Colonic mucosa (tissue), 4 donors: ENCODE results near the gene C17orf67. TPM values are rescaled to one million over a fixed set of nuclear protein-coding genes. Genes with fewer than 3 reads are reported as not detected.

Source experiments
- DNase-seq: peaks from one replicate; pipeline ENCODE4 v3.0.0-alpha.2; 2020
- H3K27ac ChIP-seq: fragments of 200-600 bp; one replicate; pipeline ENCODE4 v1.8.0; 2021
- H3K27me3 ChIP-seq: fragments of 200-600 bp; one replicate; pipeline ENCODE4 v1.8.0; 2021
- H3K36me3 ChIP-seq: fragments of 200-600 bp; one replicate; pipeline ENCODE4 v1.8.0; 2021
- H3K4me1 ChIP-seq: fragments of 200-600 bp; one replicate; pipeline ENCODE4 v1.8.0; 2021; ENCODE audit warnings: mild to moderate bottlenecking
- H3K4me3 ChIP-seq: fragments of 200-600 bp; one replicate; pipeline ENCODE4 v1.8.0; 2021
- H3K9ac ChIP-seq, 2 donors: one replicate each; pipeline ENCODE4 v1.7.0; 2013; ENCODE audit warnings: control low read depth in 2 of 2, low read depth in 2 of 2, low read length in 2 of 2
- H3K9me3 ChIP-seq: fragments of 200-600 bp; one replicate; pipeline ENCODE4 v1.8.0; 2021
- intact Hi-C: fragments of 100-400 bp; cut with DNase I; formaldehyde crosslinking; loops from one replicate; pipeline ENCODE4 v1.14.1; 2022
- total RNA-seq, 2 donors: library from RNA; stranded (reverse); fragmentation: NEBNext Ultra II Directional in 1 of 2; extraction: Animal tissue kit (Norgen Biotek cat#: 25700) in 1 of 2; gene quantifications; one replicate each; pipeline ENCODE4 v1.2.1, GENCODE V29; 2021
- TF ChIP-seq, protein P1 (sequence below): fragments of 200-600 bp; IDR thresholded peaks from one replicate; pipeline ENCODE4 v1.8.0; 2022; ENCODE audit warnings: antibody characterized with exemption, mild to moderate bottlenecking
- donor health status: healthy.
- donor health status: DM: no; HTN: no; CAD: no.
- donor health status: DM: no; HTN: no; CAD: no.

The C17orf67 gene
- total RNA-seq, 2 donors from 2014 or later = 1.4 to 1.7 TPM

- H3K4me1 ChIP-seq = no peaks in the 10 kb centered on the region
- intact Hi-C loops = loop anchor here (2.0 kb wide), 1 partner anchor 119 kb away; no protein-coding TSS in a partner anchor
- H3K9me3 ChIP-seq = no peaks in the 10 kb centered on the region
- TF ChIP-seq, protein P1, sequence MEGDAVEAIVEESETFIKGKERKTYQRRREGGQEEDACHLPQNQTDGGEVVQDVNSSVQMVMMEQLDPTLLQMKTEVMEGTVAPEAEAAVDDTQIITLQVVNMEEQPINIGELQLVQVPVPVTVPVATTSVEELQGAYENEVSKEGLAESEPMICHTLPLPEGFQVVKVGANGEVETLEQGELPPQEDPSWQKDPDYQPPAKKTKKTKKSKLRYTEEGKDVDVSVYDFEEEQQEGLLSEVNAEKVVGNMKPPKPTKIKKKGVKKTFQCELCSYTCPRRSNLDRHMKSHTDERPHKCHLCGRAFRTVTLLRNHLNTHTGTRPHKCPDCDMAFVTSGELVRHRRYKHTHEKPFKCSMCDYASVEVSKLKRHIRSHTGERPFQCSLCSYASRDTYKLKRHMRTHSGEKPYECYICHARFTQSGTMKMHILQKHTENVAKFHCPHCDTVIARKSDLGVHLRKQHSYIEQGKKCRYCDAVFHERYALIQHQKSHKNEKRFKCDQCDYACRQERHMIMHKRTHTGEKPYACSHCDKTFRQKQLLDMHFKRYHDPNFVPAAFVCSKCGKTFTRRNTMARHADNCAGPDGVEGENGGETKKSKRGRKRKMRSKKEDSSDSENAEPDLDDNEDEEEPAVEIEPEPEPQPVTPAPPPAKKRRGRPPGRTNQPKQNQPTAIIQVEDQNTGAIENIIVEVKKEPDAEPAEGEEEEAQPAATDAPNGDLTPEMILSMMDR = no peak
- H3K9ac ChIP-seq = no peak overlapping the region
- no peaks in the 10 kb centered on the region for H3K36me3 ChIP-seq
- H3K4me3 ChIP-seq = no peak overlapping the region
- DNase-seq = no peak
- H3K27ac ChIP-seq = no peak overlapping the region
- H3K27me3 ChIP-seq = no peaks in the 10 kb centered on the region
Measured at GRCh38 chr17:56820207-56820606, 13.5 kb downstream of the C17orf67 start.

- TF ChIP-seq, protein P1 = peak; percentile 86
- Histone ChIP-seq H3K36me3 (no peaks in the 10 kb centered on the region), H3K9ac (no peak overlapping the region), H3K27me3 (no peaks in the 10 kb centered on the region), H3K4me1 (no peaks in the 10 kb centered on the region), H3K9me3 (no peaks in the 10 kb centered on the region), H3K4me3 (no peak overlapping the region), H3K27ac (no peak overlapping the region)
- intact Hi-C loops = loop anchor here (2.0 kb wide), 1 partner anchor 119 kb away; no protein-coding TSS in a partner anchor
- peak; percentile 91 for DNase-seq
Measured at GRCh38 chr17:56819431-56820145, 14.1 kb downstream of the C17orf67 start.

DNA sequence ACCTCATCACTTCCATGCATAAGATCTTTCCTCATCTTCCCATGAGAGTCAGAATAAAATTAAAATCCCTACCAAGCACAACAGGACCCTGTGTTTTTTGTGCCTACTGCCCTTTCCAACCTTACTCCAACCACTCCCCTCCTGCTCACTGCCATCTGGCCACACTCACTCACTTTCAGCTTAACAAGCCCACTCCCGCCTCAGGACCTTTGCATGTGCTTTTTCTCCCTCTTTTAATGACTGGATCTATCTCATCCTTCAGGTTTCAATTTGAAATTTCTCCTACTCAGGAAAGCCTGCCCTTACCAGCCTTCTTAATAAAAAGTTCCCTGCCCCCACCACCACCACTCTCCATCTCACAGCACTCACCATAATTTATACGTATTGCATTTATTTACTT, 14.7 kb downstream of the C17orf67 start:
- no peak for DNase-seq
- TF ChIP-seq, protein P1 = no peak
- Histone ChIP-seq H3K9ac (no peak overlapping the region), H3K27me3 (no peaks in the 10 kb centered on the region), H3K4me3 (no peak overlapping the region), H3K27ac (no peak overlapping the region), H3K9me3 (no peaks in the 10 kb centered on the region), H3K36me3 (no peaks in the 10 kb centered on the region), H3K4me1 (no peaks in the 10 kb centered on the region)
- intact Hi-C loops = no loop called here

DNA sequence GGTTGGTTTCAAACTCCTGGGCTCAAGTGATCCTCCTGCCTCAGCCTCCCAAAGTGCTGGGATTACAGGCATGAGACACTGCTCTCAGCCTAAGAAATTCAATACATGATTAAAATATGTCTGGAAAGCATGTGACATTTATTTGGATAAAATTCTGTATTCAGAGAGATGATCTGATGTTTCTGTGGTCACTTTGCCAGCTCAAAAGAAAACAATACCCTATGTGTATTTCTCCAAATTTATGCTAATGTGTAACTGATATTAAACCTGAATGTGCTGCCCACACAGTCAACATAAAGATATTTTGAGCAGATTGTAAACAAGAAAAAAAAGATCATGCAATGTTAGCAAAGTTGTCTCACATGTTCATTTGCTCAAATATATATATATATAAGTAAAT, 16.7 kb downstream of the C17orf67 start:
- intact Hi-C loops = no loop called here
- H3K4me3 ChIP-seq = no peak overlapping the region
- TF ChIP-seq, protein P1 = no peak
- DNase-seq = no peak
- no peaks in the 10 kb centered on the region for H3K4me1 ChIP-seq
- no peak overlapping the region for H3K27ac ChIP-seq
- H3K27me3 ChIP-seq = no peaks in the 10 kb centered on the region
- H3K9ac ChIP-seq = no peak overlapping the region
- H3K9me3 ChIP-seq = no peaks in the 10 kb centered on the region
- no peaks in the 10 kb centered on the region for H3K36me3 ChIP-seq

- TF ChIP-seq, protein P1 = no peak
- H3K36me3 ChIP-seq = no peaks in the 10 kb centered on the region
- no peak overlapping the region for H3K9ac ChIP-seq
- H3K9me3 ChIP-seq = no peaks in the 10 kb centered on the region
- H3K4me1 ChIP-seq = no peaks in the 10 kb centered on the region
- no peaks in the 10 kb centered on the region for H3K27me3 ChIP-seq
- H3K4me3 ChIP-seq = no peak overlapping the region
- no peak for DNase-seq
- intact Hi-C loops = no loop called here
- no peak overlapping the region for H3K27ac ChIP-seq
Measured at GRCh38 chr17:56815711-56816110, 18.0 kb downstream of the C17orf67 start.
